GM18520 (cell line): Measurements from ENCODE around the gene SYNJ2.

Experiments used
- ATAC-seq: cut with Tn5 transposase; IDR thresholded peaks from one replicate; pipeline ENCODE4 v1.9.1; 2021; ENCODE audit not compliant: unreplicated experiment

The SYNJ2 gene

DNA sequence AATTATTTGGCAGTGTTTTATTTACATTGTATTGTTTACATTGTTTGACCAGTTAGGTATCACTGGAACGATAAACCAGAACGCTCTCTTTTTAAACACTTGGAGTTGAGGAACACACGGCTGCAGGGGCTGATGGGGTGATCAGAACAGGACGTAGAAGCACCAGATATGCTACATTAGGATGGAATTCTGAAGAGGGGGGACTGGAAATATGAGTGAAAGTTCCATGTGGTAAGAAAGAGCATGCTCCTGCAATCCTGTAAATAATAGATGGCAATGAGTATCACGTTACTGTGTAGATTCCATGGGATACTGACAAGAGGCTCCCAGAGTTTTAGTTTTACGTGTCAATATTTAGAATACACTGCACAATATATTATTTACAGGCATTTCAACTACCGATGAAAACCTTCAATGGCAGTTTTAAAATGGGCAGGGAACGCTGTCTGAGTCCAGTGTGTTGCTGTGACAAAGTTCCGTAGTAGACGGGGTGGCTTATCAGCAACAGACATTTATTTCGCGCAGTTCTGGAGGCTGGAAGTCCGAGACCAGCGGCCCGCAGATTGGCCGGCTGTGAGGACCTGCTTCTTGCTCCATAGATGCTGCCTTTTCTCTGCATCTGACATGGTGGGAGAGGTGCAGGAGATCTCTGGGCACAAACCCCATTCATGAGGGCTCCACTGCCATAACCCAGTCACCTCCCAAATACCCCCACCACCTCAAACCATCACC lies 43.1 kb downstream of the SYNJ2 start:
- ATAC-seq = no peak

DNA sequence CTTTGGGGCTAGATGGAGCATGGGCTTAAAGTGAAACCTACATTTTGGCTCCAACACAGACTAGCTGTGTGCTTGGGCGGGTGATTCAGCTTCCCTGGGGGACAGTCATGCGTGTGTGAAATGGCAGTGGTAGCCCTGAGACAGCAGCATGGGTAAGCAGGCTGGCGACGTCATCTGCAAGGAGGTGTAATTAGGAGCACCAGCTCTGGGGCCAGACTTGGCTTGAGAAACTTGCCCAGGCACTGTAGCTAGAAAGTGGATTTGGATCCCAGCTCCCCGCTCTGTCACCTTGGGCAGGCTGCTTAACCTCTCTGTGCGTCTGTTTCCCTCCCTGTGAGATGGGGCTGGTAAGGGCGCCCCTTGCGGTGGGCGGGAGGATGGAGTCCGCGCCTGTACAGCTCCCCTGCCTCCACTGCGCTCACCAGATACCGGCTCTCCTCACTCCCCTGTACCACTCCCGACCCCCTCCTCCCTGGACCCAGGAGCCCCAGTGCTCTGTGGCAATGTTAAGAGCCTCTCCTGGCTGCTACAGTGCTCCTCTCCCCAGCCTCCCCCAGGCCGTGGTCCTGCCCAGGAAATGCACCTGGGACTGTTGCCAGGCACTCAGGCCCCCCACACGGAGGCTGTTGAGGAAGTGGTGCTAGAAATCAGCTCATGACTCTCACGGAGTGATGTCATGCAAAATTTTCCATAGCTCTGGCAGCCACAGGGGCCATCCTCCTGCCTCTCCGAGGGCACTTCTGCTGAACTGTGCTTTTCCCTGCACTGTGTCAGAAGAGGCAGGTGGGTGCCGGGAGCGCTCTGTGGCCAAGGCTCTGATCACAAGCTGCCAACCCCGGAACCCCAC lies 44.6 kb downstream of the SYNJ2 start:
- ATAC-seq = peak; percentile 43

DNA sequence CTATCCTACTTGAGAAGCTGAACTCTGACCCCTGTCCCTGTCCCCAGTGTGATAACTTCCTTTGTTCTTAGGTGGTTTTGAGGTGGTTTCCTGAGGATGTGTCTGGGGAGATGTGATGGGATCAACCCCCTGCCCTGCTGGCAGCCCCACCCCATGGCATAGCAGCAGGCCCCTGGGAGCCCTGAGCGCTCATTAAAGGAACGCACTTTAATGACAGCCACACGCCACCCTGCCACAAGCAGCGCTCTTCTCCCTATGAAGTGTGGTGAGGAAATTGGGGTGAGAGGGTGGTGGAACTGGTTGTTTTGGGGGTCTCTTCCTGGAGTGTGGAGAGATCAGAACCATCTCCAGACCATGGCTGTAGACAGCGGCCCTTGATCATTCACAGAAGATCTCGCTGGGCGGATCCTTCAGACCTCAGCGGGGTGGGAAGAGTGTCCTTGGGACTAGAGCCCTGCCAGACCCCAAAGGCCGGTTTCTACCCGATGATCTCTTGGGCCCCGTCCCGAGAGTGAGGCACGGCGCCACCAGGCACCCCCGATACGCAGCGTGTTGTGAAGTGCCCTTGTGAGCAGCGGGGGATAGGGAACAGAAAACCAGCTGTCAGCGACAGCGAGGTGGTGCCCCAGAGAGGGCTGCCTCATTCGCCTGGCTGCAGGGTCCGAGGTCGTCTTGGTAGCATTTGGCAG lies 45.4 kb downstream of the SYNJ2 start:
- ATAC-seq = no peak

DNA sequence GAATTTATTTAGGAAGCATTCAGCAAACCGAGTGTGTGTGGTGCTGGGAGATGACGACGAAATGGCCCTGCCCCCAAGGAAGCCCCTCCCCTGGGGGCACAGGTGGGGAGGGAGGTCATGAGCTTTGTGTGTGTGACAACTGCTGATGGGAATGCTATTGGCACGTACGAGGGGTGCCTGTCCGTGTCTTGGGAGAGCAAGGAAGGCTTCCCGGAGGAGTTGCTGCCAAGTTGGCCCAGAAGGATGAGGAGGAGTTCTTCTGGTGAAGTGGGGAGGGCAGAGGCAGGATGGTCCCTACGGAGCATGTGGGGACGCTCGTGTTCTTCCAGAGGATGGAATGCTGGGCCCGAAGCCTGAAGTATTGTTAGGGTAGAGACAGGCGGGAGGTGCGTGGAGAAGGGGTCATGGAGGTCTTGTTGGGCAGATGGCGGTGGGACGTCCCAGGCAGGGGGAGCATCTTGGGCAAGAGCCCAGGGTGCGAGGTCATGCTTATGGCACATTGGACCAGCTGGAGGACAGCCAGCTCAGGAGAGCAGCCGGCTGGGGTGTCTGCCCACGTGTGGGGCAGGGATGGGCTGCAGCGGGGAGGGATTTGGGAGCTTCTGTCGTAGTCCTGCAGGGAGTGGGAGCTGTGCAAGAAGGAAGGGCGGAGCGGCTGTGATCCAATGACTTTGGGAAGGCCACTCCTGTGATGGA lies 46.1 kb downstream of the SYNJ2 start:
- ATAC-seq = no peak

DNA sequence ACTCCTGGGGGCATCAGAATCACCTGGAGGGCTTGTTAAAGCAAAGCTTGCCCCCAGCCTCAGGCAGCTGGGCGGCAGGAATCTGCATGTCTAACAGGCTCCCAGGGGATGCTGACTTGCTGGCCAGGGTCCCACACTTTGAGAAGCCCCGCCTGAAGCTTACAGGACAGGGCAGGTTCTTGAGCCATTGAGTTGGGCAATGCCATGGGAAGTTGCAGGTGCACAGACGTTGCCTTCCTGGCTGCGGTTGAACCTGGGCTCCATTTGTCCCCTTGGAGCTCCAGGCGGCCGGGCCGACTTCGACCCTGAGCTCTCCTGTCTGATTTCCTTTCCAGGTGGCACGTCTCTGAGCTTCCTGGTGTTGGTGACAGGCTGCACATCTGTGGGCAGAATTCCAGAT lies 46.8 kb downstream of the SYNJ2 start:
- ATAC-seq = no peak

DNA sequence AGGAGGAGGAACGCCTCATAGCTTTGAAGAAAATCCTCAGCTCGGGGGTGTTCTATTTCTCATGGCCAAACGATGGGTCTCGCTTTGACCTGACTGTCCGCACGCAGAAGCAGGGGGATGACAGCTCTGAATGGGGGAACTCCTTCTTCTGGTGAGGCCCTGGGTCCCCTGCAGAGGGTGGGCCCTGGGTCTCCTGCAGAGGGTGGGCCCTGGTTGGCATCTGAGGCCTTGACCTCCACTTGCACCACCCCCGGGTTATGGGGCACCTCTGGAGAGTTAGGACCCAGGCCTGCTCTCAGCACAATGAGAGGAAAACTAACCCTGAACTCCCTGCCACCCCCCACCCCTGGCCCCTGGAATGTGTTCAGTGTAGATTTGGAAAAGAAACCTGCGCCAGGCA lies 47.2 kb downstream of the SYNJ2 start:
- no peak for ATAC-seq

DNA sequence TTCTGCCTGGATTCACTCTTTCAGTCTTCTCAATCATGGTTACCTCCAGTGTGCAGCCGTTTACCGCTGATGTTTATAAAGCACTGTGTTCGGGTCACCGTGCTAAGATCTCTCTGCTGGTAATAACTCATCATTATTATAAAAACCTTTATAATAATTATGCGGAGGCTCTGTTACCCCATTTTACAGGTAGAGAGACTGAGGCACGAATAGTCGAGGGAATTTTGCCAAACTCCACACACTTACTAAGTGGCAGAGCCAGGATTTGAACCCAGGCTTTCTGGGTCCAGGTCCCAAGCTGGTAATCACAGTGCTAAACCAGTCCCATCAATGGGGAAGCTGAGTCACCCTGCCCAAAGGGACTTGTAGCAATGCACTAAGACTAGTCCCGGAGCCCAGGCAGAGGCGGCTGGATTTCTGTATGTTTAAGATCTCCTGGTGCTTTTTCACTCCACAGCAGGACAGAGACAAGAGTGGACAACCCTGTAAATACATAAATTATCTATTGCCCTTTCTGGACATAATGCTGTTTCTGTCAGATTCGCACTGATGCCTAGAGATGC lies 48.1 kb downstream of the SYNJ2 start:
- no peak for ATAC-seq

DNA sequence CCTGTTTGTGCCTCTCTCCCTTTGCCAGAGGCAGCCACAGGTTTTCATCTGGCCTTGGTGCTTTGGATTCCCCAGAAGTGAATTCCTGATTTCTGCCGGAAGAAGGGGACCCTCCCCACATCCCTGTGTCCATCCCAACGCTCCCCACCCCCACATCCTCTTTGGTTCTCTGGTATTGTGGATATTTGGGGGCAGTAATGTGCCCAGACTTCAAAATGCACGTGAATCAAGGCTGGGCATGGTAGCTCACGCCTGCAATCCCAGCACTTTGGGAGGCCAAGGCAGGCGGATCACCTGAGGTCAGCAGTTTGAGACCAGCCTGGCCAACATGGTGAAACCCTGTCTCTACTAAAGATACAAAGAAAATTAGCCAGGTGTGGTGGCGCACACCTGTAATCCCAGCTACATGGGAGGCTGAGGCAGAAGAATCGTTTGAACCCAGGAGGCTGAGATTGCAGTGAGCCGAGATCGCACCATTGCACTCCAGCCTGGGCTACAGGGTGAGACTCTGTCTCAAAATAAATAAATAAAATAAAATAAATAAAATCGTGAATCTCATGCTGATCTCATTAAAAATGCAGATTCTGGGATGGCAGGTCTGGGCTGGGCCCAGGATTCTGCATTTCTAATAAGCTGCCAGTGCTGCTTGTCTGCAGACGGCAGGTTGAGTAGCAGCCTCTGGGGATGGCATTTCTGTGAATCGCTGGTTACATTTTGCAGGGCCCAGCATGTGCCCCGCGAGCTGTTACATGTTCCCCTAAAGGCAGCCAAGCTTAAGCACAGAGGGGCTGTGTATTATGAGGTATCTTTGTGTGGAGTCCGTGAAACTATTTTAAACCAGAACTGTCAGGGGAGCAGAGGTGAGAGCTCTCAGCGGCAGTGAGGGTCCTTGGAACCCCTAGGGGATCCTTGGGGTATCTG lies 49.0 kb downstream of the SYNJ2 start:
- ATAC-seq = no peak

DNA sequence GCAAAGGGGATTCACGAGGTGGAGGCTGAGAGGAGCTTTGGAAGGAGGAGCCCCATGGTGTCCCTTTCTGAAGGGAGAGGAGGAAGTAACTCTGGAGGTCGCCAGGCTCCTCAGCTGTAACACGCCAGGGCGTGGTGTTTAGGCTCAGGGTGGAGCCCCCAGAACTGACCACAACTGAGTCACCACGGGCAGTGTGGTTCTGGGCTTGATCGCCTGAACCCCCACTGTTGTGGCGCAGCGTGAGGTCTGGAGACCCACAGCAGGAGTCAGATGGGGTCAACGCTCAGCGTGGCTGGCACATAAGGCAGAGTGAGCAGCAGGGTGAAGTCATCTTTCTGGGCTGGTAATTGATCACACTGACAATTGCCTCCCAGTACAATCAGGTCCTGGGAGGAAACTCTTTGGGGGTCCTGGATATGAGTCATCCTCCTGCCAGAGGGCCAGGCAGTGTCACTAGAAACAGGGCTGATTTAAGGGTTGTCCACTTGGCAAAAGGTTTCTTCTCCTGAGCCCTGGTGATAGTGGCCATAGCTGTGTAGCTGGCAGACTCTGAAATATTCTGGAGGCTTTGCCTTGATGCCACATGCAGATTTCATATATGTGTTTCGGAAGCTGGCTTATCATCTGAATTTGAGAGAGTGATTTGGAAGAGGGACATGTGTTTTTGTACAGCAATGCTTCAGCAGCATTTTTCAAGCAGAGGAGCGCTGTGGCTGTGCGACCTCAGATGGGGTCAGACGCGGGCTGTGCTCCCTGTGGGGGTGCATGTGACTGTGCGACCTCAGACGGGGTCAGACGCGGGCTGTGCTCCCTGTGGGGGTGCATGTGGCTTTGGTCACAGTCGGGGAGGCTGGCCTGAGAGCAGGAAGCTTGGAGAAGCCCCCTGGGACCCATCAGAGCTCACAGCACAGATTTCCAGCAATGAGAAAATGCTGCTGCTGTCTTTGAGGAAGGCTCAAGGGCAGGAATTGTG lies 50.0 kb downstream of the SYNJ2 start:
- peak; percentile 44 for ATAC-seq

DNA sequence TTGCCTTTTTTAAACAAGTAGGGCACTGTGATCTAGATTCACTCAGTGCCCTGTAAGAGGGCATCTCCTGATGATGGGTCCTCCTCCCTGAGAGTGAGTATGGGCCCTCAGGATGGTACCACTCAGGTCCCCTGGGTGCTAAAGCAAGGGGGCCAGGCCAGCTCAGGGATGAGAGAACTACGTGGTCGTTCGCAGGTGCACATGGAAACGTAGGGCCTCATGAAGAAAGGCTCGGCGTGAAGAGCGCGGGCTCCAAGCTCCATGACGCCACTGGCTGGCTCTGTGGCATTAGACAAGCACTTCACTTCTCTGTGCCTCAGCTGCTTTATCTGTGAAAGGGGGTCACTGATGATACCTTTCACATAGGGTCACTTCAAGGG lies 50.7 kb downstream of the SYNJ2 start:
- ATAC-seq = no peak

DNA sequence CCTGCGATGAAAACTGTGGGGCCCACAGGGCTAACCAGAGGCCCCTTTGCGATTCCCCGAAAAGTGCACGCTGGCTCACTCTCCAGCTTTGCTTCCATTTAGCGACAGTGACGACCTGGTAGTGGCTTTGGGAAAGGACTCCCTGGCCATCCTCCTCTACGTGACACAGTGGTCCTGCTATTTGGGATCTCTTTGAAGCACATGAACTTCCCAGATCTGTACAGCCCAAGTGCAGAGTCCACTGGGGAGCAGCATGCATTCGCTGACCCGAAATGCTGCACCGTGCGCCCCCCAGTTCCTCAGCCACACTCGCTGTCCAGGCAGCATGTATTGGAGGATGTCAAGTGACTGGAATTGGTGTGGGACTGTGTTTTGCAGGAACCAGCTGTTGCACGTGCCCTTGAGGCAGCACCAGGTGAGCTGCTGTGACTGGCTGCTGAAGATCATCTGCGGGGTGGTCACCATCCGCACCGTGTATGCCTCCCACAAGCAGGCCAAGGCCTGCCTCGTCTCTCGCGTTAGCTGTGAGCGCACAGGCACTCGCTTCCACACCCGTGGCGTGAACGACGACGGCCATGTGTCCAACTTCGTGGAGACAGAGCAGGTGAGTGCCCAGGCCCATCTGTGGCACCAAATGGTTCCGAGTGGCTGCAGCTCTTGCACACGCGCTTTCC lies 51.6 kb downstream of the SYNJ2 start:
- no peak for ATAC-seq

DNA sequence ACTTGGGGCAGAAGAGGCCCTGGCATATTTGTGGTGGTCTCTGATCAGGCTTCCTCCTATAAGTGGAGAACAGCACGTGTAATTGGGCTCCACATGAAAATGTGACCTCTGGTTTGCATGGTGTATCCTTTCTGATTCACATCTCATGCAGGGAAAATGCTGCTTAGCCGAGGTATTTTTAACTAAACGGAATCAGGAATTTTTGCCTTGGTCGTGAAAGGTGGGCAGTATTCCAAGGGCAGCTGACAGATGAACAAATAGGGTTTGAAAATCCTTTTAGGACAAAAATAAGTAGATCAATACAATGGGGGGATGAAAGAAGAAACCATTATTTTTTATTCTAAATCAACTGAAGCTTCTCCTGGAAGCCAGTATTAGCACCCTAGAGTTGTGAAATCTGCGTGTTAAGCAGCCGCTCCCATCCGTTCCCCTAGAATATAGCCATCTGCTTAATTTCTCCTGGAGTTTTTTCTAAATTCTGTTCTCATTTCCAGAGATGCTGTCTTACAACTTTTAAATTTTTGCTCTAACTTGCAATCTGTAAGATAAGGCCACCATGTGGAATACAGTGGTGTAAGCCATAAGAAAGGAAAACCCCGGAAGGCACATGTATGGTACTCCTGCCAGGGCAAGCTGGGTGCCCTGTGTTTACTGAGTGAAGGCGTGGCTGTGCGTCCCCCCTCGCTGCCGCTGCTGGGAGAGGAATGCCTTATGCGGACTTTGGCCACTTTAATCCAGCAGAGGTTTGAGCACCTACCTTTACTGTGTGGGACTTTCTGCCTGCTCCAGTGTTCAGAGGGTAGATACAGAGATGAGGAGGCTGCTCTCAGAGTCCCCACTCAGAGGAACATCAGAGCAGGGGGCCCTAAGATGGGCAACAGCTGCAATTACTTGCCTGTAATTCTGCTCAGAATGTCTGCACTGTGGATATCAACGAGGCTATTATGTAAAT lies 52.4 kb downstream of the SYNJ2 start:
- ATAC-seq = no peak

DNA sequence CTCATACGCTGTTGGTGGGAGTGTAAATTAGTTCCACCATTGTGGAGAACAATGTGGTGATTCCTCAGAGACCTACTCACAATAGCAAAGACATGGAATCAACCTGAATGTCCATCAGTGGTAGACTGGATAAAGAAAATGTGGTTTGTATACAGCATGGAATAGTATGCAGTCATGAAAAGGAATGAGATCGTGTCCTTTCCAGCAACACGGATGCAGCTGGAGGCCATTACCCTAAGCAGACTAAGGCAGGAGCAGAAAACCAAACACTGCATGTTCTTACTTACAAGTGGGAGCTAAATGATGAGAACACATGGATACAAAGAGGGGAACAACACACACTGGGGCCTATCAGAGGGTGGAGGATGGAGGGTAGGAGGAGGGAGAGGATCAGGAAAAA lies 54.6 kb downstream of the SYNJ2 start:
- ATAC-seq = no peak

DNA sequence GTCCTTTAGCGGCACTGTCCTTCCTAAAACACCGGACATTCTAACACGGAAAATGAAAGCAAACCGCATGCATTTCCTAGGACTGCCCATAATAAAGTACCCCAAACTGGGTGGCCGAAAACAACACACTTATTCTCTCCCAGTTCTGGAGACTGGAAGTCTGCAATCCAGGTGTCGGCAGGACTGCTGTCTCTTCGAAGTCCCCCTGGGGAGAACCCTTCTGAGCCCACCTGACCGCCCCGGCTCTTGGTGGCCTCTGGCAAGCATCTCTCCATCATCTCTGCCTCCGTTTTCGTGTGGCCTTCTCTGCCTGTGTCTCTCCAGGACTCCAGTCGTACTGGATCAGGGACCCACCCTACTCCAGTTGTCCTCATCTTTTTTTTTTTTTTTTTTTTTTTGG lies 55.4 kb downstream of the SYNJ2 start:
- ATAC-seq = no peak

DNA sequence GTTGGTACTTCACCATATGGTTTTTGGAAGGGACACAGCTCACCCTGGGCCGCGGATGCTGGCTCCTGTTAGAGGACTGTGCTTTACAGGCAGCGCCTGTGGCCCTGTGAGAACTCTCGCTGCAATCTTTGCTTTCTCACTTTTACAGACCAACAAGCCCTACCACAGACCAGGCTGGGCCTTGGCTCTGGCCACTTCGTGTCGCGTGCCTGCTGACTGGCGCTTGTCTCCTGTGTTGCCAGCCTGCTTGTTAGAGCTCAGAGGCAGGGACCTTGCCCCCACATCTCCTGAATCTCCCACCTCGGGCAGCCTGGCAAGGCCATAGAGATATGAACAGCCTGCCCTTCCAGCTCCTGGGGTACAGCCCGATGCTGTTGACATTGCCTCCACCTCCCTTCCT lies 56.1 kb downstream of the SYNJ2 start:
- ATAC-seq = no peak

DNA sequence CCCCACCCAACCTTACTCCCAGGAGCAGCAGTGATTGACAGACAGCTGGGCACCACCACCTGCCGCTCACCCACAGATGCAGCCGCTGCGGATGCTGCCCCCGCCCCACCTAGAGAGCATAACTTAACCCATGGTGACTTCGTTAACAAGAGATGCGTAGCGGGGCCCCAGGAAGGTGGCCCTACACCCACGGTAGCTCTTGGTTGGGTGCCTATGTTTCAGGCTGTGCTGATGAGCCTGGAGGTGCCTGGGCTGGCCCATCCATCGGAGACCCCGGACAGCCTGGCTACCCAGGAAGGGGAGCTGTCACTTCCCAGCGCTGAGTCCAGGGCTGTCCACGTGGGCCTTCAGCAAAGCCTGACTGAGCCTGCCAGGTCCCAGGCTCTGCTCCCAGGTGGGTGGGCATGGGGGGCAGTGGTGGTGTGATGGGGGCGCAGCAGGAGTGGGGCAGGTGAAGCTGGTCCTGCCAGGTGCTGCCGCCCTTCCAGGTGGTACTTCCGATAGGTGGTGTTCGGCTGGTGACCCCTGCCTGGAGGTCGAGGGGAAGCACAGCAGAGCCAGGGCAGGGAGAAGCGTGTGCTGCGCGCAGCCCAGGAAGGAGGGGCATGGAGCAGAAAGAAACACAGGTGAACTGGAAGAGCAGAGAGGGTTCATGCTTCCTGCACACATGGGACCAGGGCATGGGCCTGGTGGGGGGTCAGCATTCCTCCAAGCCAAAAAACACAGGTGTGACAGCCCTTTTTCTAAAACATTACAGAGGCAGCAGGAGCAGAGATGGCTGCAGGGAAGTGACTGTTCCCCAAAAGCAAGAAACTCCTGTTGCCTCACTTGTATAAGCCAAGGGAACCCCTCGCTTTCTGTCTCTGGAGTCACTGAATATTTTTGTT lies 56.9 kb downstream of the SYNJ2 start:
- ATAC-seq = no peak
